Skeletal muscle cell (primary cell): ENCODE data around the gene EMC9.

Experiments used
- DNase-seq: peaks from one replicate; pipeline ENCODE4 v3.0.0-alpha.2; 2010; ENCODE audit warnings: low read depth
- H3K4me3 ChIP-seq: 2 replicates; pipeline ENCODE4 v1.5.1; 2011; ENCODE audit warnings: low read depth, mild to moderate bottlenecking, control low read depth, low read length, moderate library complexity

Gene EMC9

GRCh38 chr14:24135834-24136683, 5.3 kb downstream of the EMC9 start, which contains the start of gene PSME1:
TSS of gene PSME1 (plus strand) at chr14:24136194. CDS start at chr14:24136263, 69 bp downstream.
- H3K4me3 ChIP-seq, result peak within 1 kb of the TSS; percentile 85
- DNase-seq, result peak; percentile 52

GRCh38 chr14:24135584-24135833, 5.9 kb downstream of the EMC9 start:
- no peak for DNase-seq
- H3K4me3 ChIP-seq, result peak overlapping the region; percentile 85

GRCh38 chr14:24133735-24134134, 7.7 kb downstream of the EMC9 start:
- H3K4me3 ChIP-seq, result no peak overlapping the region

GRCh38 chr14:24132976-24133375, 8.4 kb downstream of the EMC9 start:
- DNase-seq, result no peak
- no peak overlapping the region for H3K4me3 ChIP-seq

More at GRCh38 chr14:24133735-24134134, 7.7 kb downstream of the EMC9 start:
- DNase-seq, result no peak

- no peak for DNase-seq
- peak overlapping the region; percentile 38 for H3K4me3 ChIP-seq
These were observed 9.2 kb downstream of the EMC9 start for GRCh38 chr14:24132061-24132685.

- peak overlapping the region; percentile 38 for H3K4me3 ChIP-seq
- DNase-seq, result no peak
These were observed 9.8 kb downstream of the EMC9 start for GRCh38 chr14:24131549-24131966.

- H3K4me3 ChIP-seq, result no peak overlapping the region
- DNase-seq, result peak; percentile 50
These were observed 10.5 kb downstream of the EMC9 start for GRCh38 chr14:24130717-24131548.

GRCh38 chr14:24130380-24130716, 11.0 kb downstream of the EMC9 start, which contains the start of gene FITM1:
TSS of gene FITM1 (plus strand) at chr14:24130659. CDS start at chr14:24131564, 905 bp downstream.
- H3K4me3 ChIP-seq, result peak within 1 kb of the TSS; percentile 38
- DNase-seq, result no peak

GRCh38 chr14:24129410-24129998, 11.9 kb downstream of the EMC9 start:
- DNase-seq, result no peak
- H3K4me3 ChIP-seq, result no peak overlapping the region

GRCh38 chr14:24127673-24128072, 13.7 kb downstream of the EMC9 start:
- DNase-seq, result no peak
- H3K4me3 ChIP-seq, result no peak overlapping the region

- H3K4me3 ChIP-seq, result no peak overlapping the region
- no peak for DNase-seq
These were observed 14.5 kb downstream of the EMC9 start for GRCh38 chr14:24126939-24127338.

GRCh38 chr14:24123424-24124417, 17.7 kb downstream of the EMC9 start:
- no peak overlapping the region for H3K4me3 ChIP-seq
- DNase-seq, result no peak

GRCh38 chr14:24122898-24123297, 18.5 kb downstream of the EMC9 start:
- H3K4me3 ChIP-seq, result no peak overlapping the region
- DNase-seq, result no peak

GRCh38 chr14:24122416-24122815, 19.0 kb downstream of the EMC9 start:
- DNase-seq, result no peak
- H3K4me3 ChIP-seq, result no peak overlapping the region

- no peak overlapping the region for H3K4me3 ChIP-seq
These were observed 20.2 kb downstream of the EMC9 start for GRCh38 chr14:24121210-24121609.

GRCh38 chr14:24119691-24120090, 21.7 kb downstream of the EMC9 start:
- DNase-seq, result no peak

More at GRCh38 chr14:24121210-24121609, 20.2 kb downstream of the EMC9 start:
- no peak for DNase-seq

GRCh38 chr14:24117179-24117578, 24.2 kb downstream of the EMC9 start:
- H3K4me3 ChIP-seq, result no peak overlapping the region
- no peak for DNase-seq

More at GRCh38 chr14:24119691-24120090, 21.7 kb downstream of the EMC9 start:
- no peak overlapping the region for H3K4me3 ChIP-seq

- DNase-seq, result no peak
- no peak overlapping the region for H3K4me3 ChIP-seq
These were observed 25.1 kb downstream of the EMC9 start for GRCh38 chr14:24116128-24116814.
